Measurements from ENCODE around the gene C10orf120. TPM values are rescaled to one million over a fixed set of nuclear protein-coding genes. Genes with fewer than 3 reads are reported as not detected.

The C10orf120 gene
- total and polyA plus RNA-seq, 10 of the 15 experiments (the other 5 are each of a cell fraction or from before 2014, with no cell fraction given) = not detected

DNA sequence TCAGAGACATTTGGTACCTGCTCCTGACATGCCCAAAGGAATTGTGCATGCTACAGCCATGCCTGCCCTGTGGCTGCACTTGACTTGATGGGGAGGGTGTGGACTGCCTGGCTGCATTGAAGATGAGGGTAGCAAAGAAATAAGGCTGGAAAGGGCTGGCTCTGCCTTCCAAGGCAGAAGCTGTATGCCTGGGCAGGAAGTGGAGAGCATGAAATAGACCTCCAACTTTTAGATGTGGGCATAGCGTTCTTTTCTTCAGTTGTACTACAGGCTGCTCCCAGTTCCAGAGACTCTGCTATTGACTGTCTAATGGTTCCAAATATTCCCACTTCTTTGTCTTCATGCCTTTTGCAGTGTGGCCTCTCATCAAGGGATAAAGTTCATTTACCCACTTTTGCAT is 3.0 kb downstream of the C10orf120 start:
- Histone ChIP-seq H3K9ac (ENCODE audit: control insufficient read depth, insufficient read depth, low read length) (no peak overlapping the region), H3K4me1 (ENCODE audit: control insufficient read depth, insufficient read depth, low read length) (no peaks in the 10 kb centered on the region), H3K36me3 (ENCODE audit: control insufficient read depth in 2 of 2, insufficient read depth in 2 of 2, low read length in 1 of 2) (no peaks in the 10 kb centered on the region), H3K27me3 (replicated peaks in 1 of 2; ENCODE audit: control insufficient read depth in 2 of 2, insufficient read depth in 2 of 2, low read length in 1 of 2) (no peaks in the 10 kb centered on the region), H3K79me2 (ENCODE audit: control insufficient read depth, insufficient read depth, low read length) (no peaks in the 10 kb centered on the region), H3K4me2 (ENCODE audit: control insufficient read depth, insufficient read depth) (no peak overlapping the region), H4K20me1 (ENCODE audit: control insufficient read depth, insufficient read depth) (no peaks in the 10 kb centered on the region), H2AFZ (ENCODE audit: control insufficient read depth, low read depth, low read length) (no peak overlapping the region), H3K27ac (ENCODE audit: control insufficient read depth, insufficient read depth) (no peak overlapping the region), H3K9me3 (replicated peaks; ENCODE audit: control insufficient read depth, insufficient read depth, low read length) (no peaks in the 10 kb centered on the region), H3K4me3 (no peak overlapping the region)
- TF ChIP-seq NBN (IDR thresholded peaks at IDR 0.05) (no peak), HDAC6 (IDR thresholded peaks at IDR 0.05; ENCODE audit: unreplicated experiment) (no peak), TBL1XR1 (IDR thresholded peaks at IDR 0.05; ENCODE audit: low read depth, low read length) (no peak)
- TF ChIP-seq, protein P1, sequence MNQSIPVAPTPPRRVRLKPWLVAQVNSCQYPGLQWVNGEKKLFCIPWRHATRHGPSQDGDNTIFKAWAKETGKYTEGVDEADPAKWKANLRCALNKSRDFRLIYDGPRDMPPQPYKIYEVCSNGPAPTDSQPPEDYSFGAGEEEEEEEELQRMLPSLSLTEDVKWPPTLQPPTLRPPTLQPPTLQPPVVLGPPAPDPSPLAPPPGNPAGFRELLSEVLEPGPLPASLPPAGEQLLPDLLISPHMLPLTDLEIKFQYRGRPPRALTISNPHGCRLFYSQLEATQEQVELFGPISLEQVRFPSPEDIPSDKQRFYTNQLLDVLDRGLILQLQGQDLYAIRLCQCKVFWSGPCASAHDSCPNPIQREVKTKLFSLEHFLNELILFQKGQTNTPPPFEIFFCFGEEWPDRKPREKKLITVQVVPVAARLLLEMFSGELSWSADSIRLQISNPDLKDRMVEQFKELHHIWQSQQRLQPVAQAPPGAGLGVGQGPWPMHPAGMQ (IDR thresholded peaks at IDR 0.05; ENCODE audit: borderline replicate concordance) = no peak
- FAIRE-seq = no peak
- no peak for DNase-seq (ENCODE audit: low read depth, low spot score)
- ChIA-PET SMC1A (ENCODE audit: uncharacterized antibody, unreplicated experiment) (no interaction called here), RAD21 (ENCODE audit: unreplicated experiment) (no interaction called here), POLR2A (no interaction called here), CTCF (no interaction called here)
- BruUV-seq (replicated peaks) = no TSS peak
- ATAC-seq = no peak
- intact Hi-C loops (cut with micrococcal nuclease; ENCODE audit: unreplicated experiment) = no loop called here
- in situ Hi-C loops (cut with MboI) = no loop called here
- WGBS (ENCODE audit: insufficient coverage, insufficient replicate concordance, low lambda C conversion rate, missing lambda C conversion rate) = 100% methylated on average over 1 of the region's 1 CpG

GRCh38 chr10:122692744-122693143 is 6.9 kb downstream of the C10orf120 start:
- Histone ChIP-seq H3K27me3 (replicated peaks in 1 of 2; ENCODE audit: control insufficient read depth in 2 of 2, insufficient read depth in 2 of 2, low read length in 1 of 2) (no peaks in the 10 kb centered on the region), H3K4me3 (no peak overlapping the region), H3K4me2 (ENCODE audit: control insufficient read depth, insufficient read depth) (no peak overlapping the region), H2AFZ (ENCODE audit: control insufficient read depth, low read depth, low read length) (no peak overlapping the region), H3K9me3 (replicated peaks; ENCODE audit: control insufficient read depth, insufficient read depth, low read length) (no peaks in the 10 kb centered on the region), H4K20me1 (ENCODE audit: control insufficient read depth, insufficient read depth) (no peaks in the 10 kb centered on the region), H3K79me2 (ENCODE audit: control insufficient read depth, insufficient read depth, low read length) (no peaks in the 10 kb centered on the region), H3K27ac (ENCODE audit: control insufficient read depth, insufficient read depth) (no peak overlapping the region), H3K9ac (ENCODE audit: control insufficient read depth, insufficient read depth, low read length) (no peak overlapping the region), H3K36me3 (ENCODE audit: control insufficient read depth in 2 of 2, insufficient read depth in 2 of 2, low read length in 1 of 2) (no peaks in the 10 kb centered on the region), H3K4me1 (ENCODE audit: control insufficient read depth, insufficient read depth, low read length) (no peaks in the 10 kb centered on the region)
- no peak for ATAC-seq
- WGBS (ENCODE audit: insufficient coverage, insufficient replicate concordance, low lambda C conversion rate, missing lambda C conversion rate) = 18% methylated on average over 5 of the region's 5 CpGs
- BruUV-seq (replicated peaks) = no TSS peak
- POLR2A ChIA-PET = no interaction called here
- SMC1A ChIA-PET (ENCODE audit: uncharacterized antibody, unreplicated experiment) = no interaction called here
- intact Hi-C loops (cut with micrococcal nuclease; ENCODE audit: unreplicated experiment) = no loop called here
- RAD21 ChIA-PET (ENCODE audit: unreplicated experiment) = no interaction called here
- no peak for DNase-seq (ENCODE audit: low read depth, low spot score)
- TF ChIP-seq, protein P2, sequence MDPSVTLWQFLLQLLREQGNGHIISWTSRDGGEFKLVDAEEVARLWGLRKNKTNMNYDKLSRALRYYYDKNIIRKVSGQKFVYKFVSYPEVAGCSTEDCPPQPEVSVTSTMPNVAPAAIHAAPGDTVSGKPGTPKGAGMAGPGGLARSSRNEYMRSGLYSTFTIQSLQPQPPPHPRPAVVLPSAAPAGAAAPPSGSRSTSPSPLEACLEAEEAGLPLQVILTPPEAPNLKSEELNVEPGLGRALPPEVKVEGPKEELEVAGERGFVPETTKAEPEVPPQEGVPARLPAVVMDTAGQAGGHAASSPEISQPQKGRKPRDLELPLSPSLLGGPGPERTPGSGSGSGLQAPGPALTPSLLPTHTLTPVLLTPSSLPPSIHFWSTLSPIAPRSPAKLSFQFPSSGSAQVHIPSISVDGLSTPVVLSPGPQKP (IDR thresholded peaks at IDR 0.05; ENCODE audit: low read depth, low read length) = no peak
- TF ChIP-seq POLR2AphosphoS5 (IDR thresholded peaks at IDR 0.05; ENCODE audit: low read length) (no peak), SUPT20H (IDR thresholded peaks at IDR 0.05; ENCODE audit: borderline replicate concordance, control insufficient read depth, low read depth, low read length) (no peak)
- no peak for FAIRE-seq
- in situ Hi-C loops (cut with MboI) = no loop called here
- CTCF ChIA-PET = no interaction called here

Data from GM12878 (cell line).